SK-N-MC (cell line): ENCODE results near the gene DNAI7.

Experiments used
- DNase-seq: peaks from one replicate; pipeline ENCODE4 v3.0.0-alpha.2; 2011; ENCODE audit warnings: low read depth, low spot score
- H3K27ac ChIP-seq: fragments of 200-600 bp; sonication (generic); 2 replicates; pipeline ENCODE4 v1.5.1; 2016; ENCODE audit warnings: mixed run types
- H3K36me3 ChIP-seq: fragments of 200-600 bp; sonication (generic); 2 replicates; pipeline ENCODE4 v1.6.1; 2017; ENCODE audit warnings: antibody characterized with exemption, low read length, mixed read lengths; ENCODE audit not compliant: insufficient read depth
- H3K4me3 ChIP-seq: fragments of 200-600 bp; sonication (generic); 2 replicates; pipeline ENCODE4 v1.5.1; 2016
- H3K9ac ChIP-seq: fragments of 200-600 bp; sonication (generic); 2 replicates; pipeline ENCODE4 v1.8.0; 2017; ENCODE audit warnings: mixed run types, mixed read lengths; ENCODE audit not compliant: insufficient read length
- H3K9me3 ChIP-seq: fragments of 200-600 bp; sonication (generic); 2 replicates; pipeline ENCODE4 v1.6.1; 2017; ENCODE audit warnings: low read depth, mild to moderate bottlenecking, antibody characterized with exemption, low read length, moderate library complexity, mixed read lengths
- EZH2 ChIP-seq: fragments of 200-600 bp; sonication (generic); IDR thresholded peaks from one replicate; pipeline ENCODE4 v1.6.1; 2017; ENCODE audit warnings: antibody characterized with exemption
- FOXP2 ChIP-seq: optimal IDR thresholded peaks from 2 replicates; pipeline ENCODE3; 2011; ENCODE audit warnings: mild to moderate bottlenecking, moderate library complexity; ENCODE audit not compliant: insufficient read depth; ENCODE audit errors: extremely low read length, control extremely low read depth
- POLR2AphosphoS5 ChIP-seq: IDR thresholded peaks from 2 replicates; pipeline ENCODE4 v1.6.1; 2012; ENCODE audit warnings: mild to moderate bottlenecking, low read depth, low read length, borderline replicate concordance

DNAI7 gene

GRCh38 chr12:25123126-25123525, 71.8 kb downstream of the DNAI7 start:
- no peak for TF ChIP-seq EZH2

GRCh38 chr12:25121916-25122315, 73.0 kb downstream of the DNAI7 start:
- Histone ChIP-seq H3K4me3 (no peak overlapping the region), H3K36me3 (no peaks in the 10 kb centered on the region), H3K27ac (no peak overlapping the region), H3K9ac (no peak overlapping the region), H3K9me3 (no peaks in the 10 kb centered on the region)
- TF ChIP-seq FOXP2 (no peak), EZH2 (no peak), POLR2AphosphoS5 (no peak)
- no peak for DNase-seq

More at GRCh38 chr12:25123126-25123525, 71.8 kb downstream of the DNAI7 start:
- Histone ChIP-seq H3K27ac (no peak overlapping the region), H3K4me3 (no peak overlapping the region), H3K9me3 (no peaks in the 10 kb centered on the region), H3K9ac (no peak overlapping the region), H3K36me3 (no peaks in the 10 kb centered on the region)
- DNase-seq = no peak

GRCh38 chr12:25121110-25121509, 73.8 kb downstream of the DNAI7 start:
- DNase-seq = no peak
- Histone ChIP-seq H3K9me3 (no peaks in the 10 kb centered on the region), H3K4me3 (no peak overlapping the region), H3K9ac (no peak overlapping the region), H3K36me3 (no peaks in the 10 kb centered on the region), H3K27ac (no peak overlapping the region)
- TF ChIP-seq POLR2AphosphoS5 (no peak), EZH2 (no peak), FOXP2 (no peak)

- no peaks in the 10 kb centered on the region for H3K36me3 ChIP-seq
These were observed 75.9 kb downstream of the DNAI7 start for GRCh38 chr12:25119020-25119419.

GRCh38 chr12:25115677-25116076, 79.3 kb downstream of the DNAI7 start:
- Histone ChIP-seq H3K36me3 (no peaks in the 10 kb centered on the region), H3K27ac (no peak overlapping the region; the same call in 1 of the 2 replicates), H3K9ac (no peak overlapping the region), H3K4me3 (no peak overlapping the region), H3K9me3 (no peaks in the 10 kb centered on the region)
- TF ChIP-seq FOXP2 (no peak), POLR2AphosphoS5 (no peak), EZH2 (no peak)
- no peak for DNase-seq

More at GRCh38 chr12:25119020-25119419, 75.9 kb downstream of the DNAI7 start:
- no peak overlapping the region for H3K27ac ChIP-seq
- no peak overlapping the region for H3K4me3 ChIP-seq
- TF ChIP-seq POLR2AphosphoS5 = no peak
- no peak for TF ChIP-seq FOXP2
- TF ChIP-seq EZH2 = no peak
- no peak overlapping the region for H3K9ac ChIP-seq
- no peaks in the 10 kb centered on the region for H3K9me3 ChIP-seq
- no peak for DNase-seq

GRCh38 chr12:25113651-25114050, 81.3 kb downstream of the DNAI7 start:
- H3K9me3 ChIP-seq = no peaks in the 10 kb centered on the region
- DNase-seq = no peak
- no peak for TF ChIP-seq FOXP2
- TF ChIP-seq POLR2AphosphoS5 = no peak
- no peak for TF ChIP-seq EZH2
- H3K36me3 ChIP-seq = no peaks in the 10 kb centered on the region
- no peak overlapping the region for H3K4me3 ChIP-seq
- H3K27ac ChIP-seq = no peak overlapping the region
- H3K9ac ChIP-seq = no peak overlapping the region

- TF ChIP-seq FOXP2 = no peak
- TF ChIP-seq POLR2AphosphoS5 = no peak
- TF ChIP-seq EZH2 = no peak
- H3K4me3 ChIP-seq = no peak overlapping the region
- H3K27ac ChIP-seq = no peak overlapping the region
- DNase-seq = no peak
- no peaks in the 10 kb centered on the region for H3K9me3 ChIP-seq
- H3K9ac ChIP-seq = no peak overlapping the region
- no peaks in the 10 kb centered on the region for H3K36me3 ChIP-seq
These were observed 84.7 kb downstream of the DNAI7 start for GRCh38 chr12:25110260-25110659.

- H3K36me3 ChIP-seq = no peaks in the 10 kb centered on the region
- TF ChIP-seq EZH2 (no peak), POLR2AphosphoS5 (no peak), FOXP2 (no peak)
These were observed 87.0 kb downstream of the DNAI7 start for GRCh38 chr12:25107920-25108319.

GRCh38 chr12:25106818-25107217, 88.1 kb downstream of the DNAI7 start:
- Histone ChIP-seq H3K27ac (no peak overlapping the region), H3K36me3 (no peaks in the 10 kb centered on the region), H3K9ac (no peak overlapping the region), H3K4me3 (no peak overlapping the region), H3K9me3 (no peaks in the 10 kb centered on the region)
- TF ChIP-seq POLR2AphosphoS5 (no peak), FOXP2 (no peak), EZH2 (no peak)
- no peak for DNase-seq

More at GRCh38 chr12:25107920-25108319, 87.0 kb downstream of the DNAI7 start:
- no peak overlapping the region for H3K4me3 ChIP-seq
- DNase-seq = no peak
- no peak overlapping the region for H3K9ac ChIP-seq
- no peaks in the 10 kb centered on the region for H3K9me3 ChIP-seq
- H3K27ac ChIP-seq = no peak overlapping the region
